ENCODE measurements around the gene MRPS22. TPM values are rescaled to one million over a fixed set of nuclear protein-coding genes. Genes with fewer than 3 reads are reported as not detected.
A peak's percentile ranks its signal among the peaks of the same experiment; 100 is the strongest.

MRPS22 gene
- total and polyA plus RNA-seq, 9 of the 15 experiments (the other 6 are each of a cell fraction or from before 2014, with no cell fraction given) = 148 to 397 (median 229) TPM

GRCh38 chr3:139340784-139341183 is 3.0 kb upstream of the MRPS22 start (continued):
- TF ChIP-seq, protein P1, sequence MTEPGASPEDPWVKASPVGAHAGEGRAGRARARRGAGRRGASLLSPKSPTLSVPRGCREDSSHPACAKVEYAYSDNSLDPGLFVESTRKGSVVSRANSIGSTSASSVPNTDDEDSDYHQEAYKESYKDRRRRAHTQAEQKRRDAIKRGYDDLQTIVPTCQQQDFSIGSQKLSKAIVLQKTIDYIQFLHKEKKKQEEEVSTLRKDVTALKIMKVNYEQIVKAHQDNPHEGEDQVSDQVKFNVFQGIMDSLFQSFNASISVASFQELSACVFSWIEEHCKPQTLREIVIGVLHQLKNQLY (CRISPR knock-in tag; conservative IDR thresholded peaks at IDR 0.05) = no peak
- no peak for TF ChIP-seq ZNF696 (CRISPR knock-in tag; conservative IDR thresholded peaks at IDR 0.05)
- TF ChIP-seq E2F6 (IDR thresholded peaks at IDR 0.05; ENCODE audit: borderline replicate concordance in 1 of 2, extremely low read depth in 1 of 2, insufficient read depth in 1 of 2, insufficient read length in 1 of 2, low read depth in 1 of 2, low read length in 1 of 2, poor library complexity in 1 of 2, severe bottlenecking in 1 of 2) = no peak
- no peak for TF ChIP-seq HLTF (IDR thresholded peaks at IDR 0.05)
- no peak for TF ChIP-seq PHF21A (IDR thresholded peaks at IDR 0.05; ENCODE audit: borderline replicate concordance, low read depth)
- TF ChIP-seq GTF2A2 (tag; IDR thresholded peaks at IDR 0.05) = no peak
- TF ChIP-seq TAF7 (tag; IDR thresholded peaks at IDR 0.05) = no peak
- TF ChIP-seq SUPT5H (IDR thresholded peaks at IDR 0.05) = no peak
- TF ChIP-seq SRSF1 (IDR thresholded peaks at IDR 0.05; ENCODE audit: low read depth, low read length) = no peak
- TF ChIP-seq SIN3B (IDR thresholded peaks at IDR 0.05; ENCODE audit: low read depth) = no peak
- no peak for TF ChIP-seq MLLT1 (IDR thresholded peaks at IDR 0.05)
- no peak for TF ChIP-seq MEF2A (IDR thresholded peaks at IDR 0.05; ENCODE audit: control insufficient read depth, low read depth, low read length)
- TF ChIP-seq ARID2 (IDR thresholded peaks at IDR 0.05) = no peak
- no peak for TF ChIP-seq SIN3A (IDR thresholded peaks at IDR 0.05; ENCODE audit: borderline replicate concordance in 2 of 2, control insufficient read depth in 1 of 2, low read depth in 2 of 2, low read length in 2 of 2)
- no peak for TF ChIP-seq ZNF778 (CRISPR knock-in tag; IDR thresholded peaks at IDR 0.05)
- no peak for TF ChIP-seq MAFG (tag; conservative IDR thresholded peaks at IDR 0.05)
- TF ChIP-seq CBX2 (IDR thresholded peaks at IDR 0.05; ENCODE audit: insufficient read depth, low read length, poor library complexity, severe bottlenecking) = no peak
- TF ChIP-seq ETV5 (CRISPR knock-in tag; IDR thresholded peaks at IDR 0.05; ENCODE audit: low read depth) = no peak
- no peak for TF ChIP-seq TAL1 (IDR thresholded peaks at IDR 0.05)
- TF ChIP-seq POLR2A (conservative IDR thresholded peaks at IDR 0.05) = peak; percentile 42; the same call in 1 of the 2 replicates
- TF ChIP-seq, protein P2, sequence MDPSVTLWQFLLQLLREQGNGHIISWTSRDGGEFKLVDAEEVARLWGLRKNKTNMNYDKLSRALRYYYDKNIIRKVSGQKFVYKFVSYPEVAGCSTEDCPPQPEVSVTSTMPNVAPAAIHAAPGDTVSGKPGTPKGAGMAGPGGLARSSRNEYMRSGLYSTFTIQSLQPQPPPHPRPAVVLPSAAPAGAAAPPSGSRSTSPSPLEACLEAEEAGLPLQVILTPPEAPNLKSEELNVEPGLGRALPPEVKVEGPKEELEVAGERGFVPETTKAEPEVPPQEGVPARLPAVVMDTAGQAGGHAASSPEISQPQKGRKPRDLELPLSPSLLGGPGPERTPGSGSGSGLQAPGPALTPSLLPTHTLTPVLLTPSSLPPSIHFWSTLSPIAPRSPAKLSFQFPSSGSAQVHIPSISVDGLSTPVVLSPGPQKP (CRISPR knock-in tag; IDR thresholded peaks at IDR 0.05) = no peak
- no peak for TF ChIP-seq ELF2 (CRISPR knock-in tag; IDR thresholded peaks at IDR 0.05)
